ENCODE results near the gene SULT6B1.

Gene SULT6B1

DNA sequence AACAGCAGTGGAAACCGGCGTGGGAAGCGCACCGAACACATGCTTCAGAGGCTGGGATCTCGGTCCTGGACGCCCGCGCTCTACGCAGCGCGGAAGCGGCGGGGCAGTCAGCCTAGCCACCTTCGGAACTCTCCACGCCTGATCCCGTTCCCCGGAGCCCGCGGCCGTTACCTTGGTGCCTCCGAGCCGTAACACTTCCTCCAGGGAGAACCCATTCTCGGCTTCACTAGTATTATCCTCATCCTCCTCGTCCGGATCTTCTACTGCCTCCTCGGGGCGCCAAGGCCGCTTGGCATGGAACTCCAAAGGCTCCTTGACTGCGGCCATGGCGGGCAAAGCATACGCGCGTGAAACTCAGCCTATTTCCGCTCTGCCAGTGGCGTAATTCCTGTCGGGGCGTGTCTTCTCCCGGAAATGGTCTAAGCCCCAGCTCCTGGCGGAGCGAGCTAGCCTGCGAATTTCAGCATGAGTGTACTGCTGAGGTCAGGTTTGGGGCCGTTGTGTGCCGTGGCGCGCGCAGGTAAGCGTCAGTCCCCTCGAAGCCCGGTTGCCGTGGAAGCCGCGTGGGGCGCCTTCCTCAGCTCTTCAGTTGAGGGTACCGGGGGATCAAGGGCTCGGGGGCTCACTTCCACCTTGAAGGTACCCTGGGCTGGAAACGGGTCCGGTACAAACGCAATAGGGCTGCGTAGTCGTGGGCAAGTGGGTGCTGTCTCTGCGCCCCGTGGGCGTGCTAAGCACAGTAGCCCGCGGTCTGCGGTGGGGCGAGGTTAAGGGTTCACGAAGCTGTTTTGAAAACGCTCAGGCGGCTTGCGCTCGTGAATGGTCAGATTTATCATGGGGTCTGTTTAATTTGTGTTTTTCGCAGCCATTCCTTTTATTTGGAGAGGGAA lies 43.0 kb upstream of the SULT6B1 start, which contains the start of the genes CEBPZ and NDUFAF7 (continued):
- TF ChIP-seq, protein P1, sequence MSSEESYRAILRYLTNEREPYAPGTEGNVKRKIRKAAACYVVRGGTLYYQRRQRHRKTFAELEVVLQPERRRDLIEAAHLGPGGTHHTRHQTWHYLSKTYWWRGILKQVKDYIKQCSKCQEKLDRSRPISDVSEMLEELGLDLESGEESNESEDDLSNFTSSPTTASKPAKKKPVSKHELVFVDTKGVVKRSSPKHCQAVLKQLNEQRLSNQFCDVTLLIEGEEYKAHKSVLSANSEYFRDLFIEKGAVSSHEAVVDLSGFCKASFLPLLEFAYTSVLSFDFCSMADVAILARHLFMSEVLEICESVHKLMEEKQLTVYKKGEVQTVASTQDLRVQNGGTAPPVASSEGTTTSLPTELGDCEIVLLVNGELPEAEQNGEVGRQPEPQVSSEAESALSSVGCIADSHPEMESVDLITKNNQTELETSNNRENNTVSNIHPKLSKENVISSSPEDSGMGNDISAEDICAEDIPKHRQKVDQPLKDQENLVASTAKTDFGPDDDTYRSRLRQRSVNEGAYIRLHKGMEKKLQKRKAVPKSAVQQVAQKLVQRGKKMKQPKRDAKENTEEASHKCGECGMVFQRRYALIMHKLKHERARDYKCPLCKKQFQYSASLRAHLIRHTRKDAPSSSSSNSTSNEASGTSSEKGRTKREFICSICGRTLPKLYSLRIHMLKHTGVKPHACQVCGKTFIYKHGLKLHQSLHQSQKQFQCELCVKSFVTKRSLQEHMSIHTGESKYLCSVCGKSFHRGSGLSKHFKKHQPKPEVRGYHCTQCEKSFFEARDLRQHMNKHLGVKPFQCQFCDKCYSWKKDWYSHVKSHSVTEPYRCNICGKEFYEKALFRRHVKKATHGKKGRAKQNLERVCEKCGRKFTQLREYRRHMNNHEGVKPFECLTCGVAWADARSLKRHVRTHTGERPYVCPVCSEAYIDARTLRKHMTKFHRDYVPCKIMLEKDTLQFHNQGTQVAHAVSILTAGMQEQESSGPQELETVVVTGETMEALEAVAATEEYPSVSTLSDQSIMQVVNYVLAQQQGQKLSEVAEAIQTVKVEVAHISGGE (tag by site-specific recombination; conservative IDR thresholded peaks at IDR 0.05; ENCODE audit: low read depth): peak; percentile 89
- TF ChIP-seq YY2 (tag by site-specific recombination; IDR thresholded peaks at IDR 0.05) (peak; percentile 74; the same call in 1 of the 2 replicates), ZBTB17 (tag by site-specific recombination; IDR thresholded peaks at IDR 0.05) (peak; percentile 65), ZXDB (tag by site-specific recombination; IDR thresholded peaks at IDR 0.05) (peak; percentile 71), KLF9 (tag by site-specific recombination; IDR thresholded peaks at IDR 0.05; ENCODE audit: low read depth) (0 out of 2 replicates have a peak, but pooled peaks have one; percentile 39), ZBTB21 (tag by site-specific recombination; IDR thresholded peaks at IDR 0.05) (peak; percentile 95), ZNF76 (tag by site-specific recombination; IDR thresholded peaks at IDR 0.05; ENCODE audit: borderline replicate concordance, low read depth) (0 out of 2 replicates have a peak, but pooled peaks have one; percentile 12), OSR2 (tag by site-specific recombination; IDR thresholded peaks at IDR 0.05) (no peak), ZFP3 (tag by site-specific recombination; IDR thresholded peaks at IDR 0.05; ENCODE audit: low read depth) (no peak), ZNF174 (tag by site-specific recombination; IDR thresholded peaks at IDR 0.05) (no peak), ZBTB20 (tag by site-specific recombination; IDR thresholded peaks at IDR 0.05) (peak; percentile 52; the same call in 1 of the 2 replicates), SP3 (tag by site-specific recombination; IDR thresholded peaks at IDR 0.05) (peak; percentile 68), ZSCAN30 (tag by site-specific recombination; IDR thresholded peaks at IDR 0.05) (0 out of 2 replicates have a peak, but pooled peaks have one; percentile 35), EGR2 (tag by site-specific recombination; IDR thresholded peaks at IDR 0.05; ENCODE audit: low read depth) (peak; percentile 51; the same call in 1 of the 2 replicates), GLI2 (tag by site-specific recombination; IDR thresholded peaks at IDR 0.05; ENCODE audit: borderline replicate concordance, low read depth) (no peak), ZNF843 (tag by site-specific recombination; IDR thresholded peaks at IDR 0.05) (0 out of 2 replicates have a peak, but pooled peaks have one; percentile 40), ZNF214 (tag by site-specific recombination; IDR thresholded peaks at IDR 0.05; ENCODE audit: borderline replicate concordance) (no peak), ZNF501 (tag by site-specific recombination; IDR thresholded peaks at IDR 0.05) (peak; percentile 92)
- TF ChIP-seq, protein P2, sequence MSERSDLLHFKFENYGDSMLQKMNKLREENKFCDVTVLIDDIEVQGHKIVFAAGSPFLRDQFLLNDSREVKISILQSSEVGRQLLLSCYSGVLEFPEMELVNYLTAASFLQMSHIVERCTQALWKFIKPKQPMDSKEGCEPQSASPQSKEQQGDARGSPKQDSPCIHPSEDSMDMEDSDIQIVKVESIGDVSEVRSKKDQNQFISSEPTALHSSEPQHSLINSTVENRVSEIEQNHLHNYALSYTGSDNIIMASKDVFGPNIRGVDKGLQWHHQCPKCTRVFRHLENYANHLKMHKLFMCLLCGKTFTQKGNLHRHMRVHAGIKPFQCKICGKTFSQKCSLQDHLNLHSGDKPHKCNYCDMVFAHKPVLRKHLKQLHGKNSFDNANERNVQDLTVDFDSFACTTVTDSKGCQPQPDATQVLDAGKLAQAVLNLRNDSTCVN (tag by site-specific recombination; optimal IDR thresholded peaks at IDR 0.05): peak; percentile 53
- TF ChIP-seq, protein P3, sequence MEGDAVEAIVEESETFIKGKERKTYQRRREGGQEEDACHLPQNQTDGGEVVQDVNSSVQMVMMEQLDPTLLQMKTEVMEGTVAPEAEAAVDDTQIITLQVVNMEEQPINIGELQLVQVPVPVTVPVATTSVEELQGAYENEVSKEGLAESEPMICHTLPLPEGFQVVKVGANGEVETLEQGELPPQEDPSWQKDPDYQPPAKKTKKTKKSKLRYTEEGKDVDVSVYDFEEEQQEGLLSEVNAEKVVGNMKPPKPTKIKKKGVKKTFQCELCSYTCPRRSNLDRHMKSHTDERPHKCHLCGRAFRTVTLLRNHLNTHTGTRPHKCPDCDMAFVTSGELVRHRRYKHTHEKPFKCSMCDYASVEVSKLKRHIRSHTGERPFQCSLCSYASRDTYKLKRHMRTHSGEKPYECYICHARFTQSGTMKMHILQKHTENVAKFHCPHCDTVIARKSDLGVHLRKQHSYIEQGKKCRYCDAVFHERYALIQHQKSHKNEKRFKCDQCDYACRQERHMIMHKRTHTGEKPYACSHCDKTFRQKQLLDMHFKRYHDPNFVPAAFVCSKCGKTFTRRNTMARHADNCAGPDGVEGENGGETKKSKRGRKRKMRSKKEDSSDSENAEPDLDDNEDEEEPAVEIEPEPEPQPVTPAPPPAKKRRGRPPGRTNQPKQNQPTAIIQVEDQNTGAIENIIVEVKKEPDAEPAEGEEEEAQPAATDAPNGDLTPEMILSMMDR (tag by site-specific recombination; IDR thresholded peaks at IDR 0.05): peak; percentile 44; the same call in 1 of the 2 replicates
- TF ChIP-seq, protein P4, sequence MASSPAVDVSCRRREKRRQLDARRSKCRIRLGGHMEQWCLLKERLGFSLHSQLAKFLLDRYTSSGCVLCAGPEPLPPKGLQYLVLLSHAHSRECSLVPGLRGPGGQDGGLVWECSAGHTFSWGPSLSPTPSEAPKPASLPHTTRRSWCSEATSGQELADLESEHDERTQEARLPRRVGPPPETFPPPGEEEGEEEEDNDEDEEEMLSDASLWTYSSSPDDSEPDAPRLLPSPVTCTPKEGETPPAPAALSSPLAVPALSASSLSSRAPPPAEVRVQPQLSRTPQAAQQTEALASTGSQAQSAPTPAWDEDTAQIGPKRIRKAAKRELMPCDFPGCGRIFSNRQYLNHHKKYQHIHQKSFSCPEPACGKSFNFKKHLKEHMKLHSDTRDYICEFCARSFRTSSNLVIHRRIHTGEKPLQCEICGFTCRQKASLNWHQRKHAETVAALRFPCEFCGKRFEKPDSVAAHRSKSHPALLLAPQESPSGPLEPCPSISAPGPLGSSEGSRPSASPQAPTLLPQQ (tag by site-specific recombination; IDR thresholded peaks at IDR 0.05): 0 out of 2 replicates have a peak, but pooled peaks have one; percentile 35
- TF ChIP-seq, protein P5, sequence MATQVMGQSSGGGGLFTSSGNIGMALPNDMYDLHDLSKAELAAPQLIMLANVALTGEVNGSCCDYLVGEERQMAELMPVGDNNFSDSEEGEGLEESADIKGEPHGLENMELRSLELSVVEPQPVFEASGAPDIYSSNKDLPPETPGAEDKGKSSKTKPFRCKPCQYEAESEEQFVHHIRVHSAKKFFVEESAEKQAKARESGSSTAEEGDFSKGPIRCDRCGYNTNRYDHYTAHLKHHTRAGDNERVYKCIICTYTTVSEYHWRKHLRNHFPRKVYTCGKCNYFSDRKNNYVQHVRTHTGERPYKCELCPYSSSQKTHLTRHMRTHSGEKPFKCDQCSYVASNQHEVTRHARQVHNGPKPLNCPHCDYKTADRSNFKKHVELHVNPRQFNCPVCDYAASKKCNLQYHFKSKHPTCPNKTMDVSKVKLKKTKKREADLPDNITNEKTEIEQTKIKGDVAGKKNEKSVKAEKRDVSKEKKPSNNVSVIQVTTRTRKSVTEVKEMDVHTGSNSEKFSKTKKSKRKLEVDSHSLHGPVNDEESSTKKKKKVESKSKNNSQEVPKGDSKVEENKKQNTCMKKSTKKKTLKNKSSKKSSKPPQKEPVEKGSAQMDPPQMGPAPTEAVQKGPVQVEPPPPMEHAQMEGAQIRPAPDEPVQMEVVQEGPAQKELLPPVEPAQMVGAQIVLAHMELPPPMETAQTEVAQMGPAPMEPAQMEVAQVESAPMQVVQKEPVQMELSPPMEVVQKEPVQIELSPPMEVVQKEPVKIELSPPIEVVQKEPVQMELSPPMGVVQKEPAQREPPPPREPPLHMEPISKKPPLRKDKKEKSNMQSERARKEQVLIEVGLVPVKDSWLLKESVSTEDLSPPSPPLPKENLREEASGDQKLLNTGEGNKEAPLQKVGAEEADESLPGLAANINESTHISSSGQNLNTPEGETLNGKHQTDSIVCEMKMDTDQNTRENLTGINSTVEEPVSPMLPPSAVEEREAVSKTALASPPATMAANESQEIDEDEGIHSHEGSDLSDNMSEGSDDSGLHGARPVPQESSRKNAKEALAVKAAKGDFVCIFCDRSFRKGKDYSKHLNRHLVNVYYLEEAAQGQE (tag by site-specific recombination; IDR thresholded peaks at IDR 0.05): peak; percentile 42; the same call in 1 of the 2 replicates

Data from HEK293 (cell line).